Transverse colon (tissue), 4 donors: ENCODE results near the gene CD1B.

Experiments used
- EP300 ChIP-seq: sonication (generic); formaldehyde crosslinking; IDR thresholded peaks from one replicate; pipeline ENCODE4 v1.6.1; 2017; ENCODE audit warnings: antibody characterized with exemption, low read depth
- POLR2AphosphoS5 ChIP-seq, 3 donors: sonication (generic); formaldehyde crosslinking; IDR thresholded peaks; one replicate each; pipeline ENCODE4 v1.6.1; 2016; ENCODE audit warnings: antibody characterized with exemption in 3 of 3
- TF ChIP-seq, protein P1 (sequence below), 5 experiments: fragments of 200-600 bp in 3 of 5; fragments of 450-650 bp in 2 of 5; sonication (generic) in 3 of 5; IDR thresholded peaks; 1 replicate in 2 of 5; 2 replicates in 3 of 5; pipeline ENCODE4 v1.5.1; 2016 to 2017; ENCODE audit warnings: antibody characterized with exemption in 5 of 5, inconsistent platforms in 3 of 5, mild to moderate bottlenecking in 2 of 5, moderate library complexity in 1 of 5

GRCh38 chr1:158331106-158331425 lies 265 bp downstream of the CD1B start:
- no peak for TF ChIP-seq EP300
- TF ChIP-seq, protein P1, sequence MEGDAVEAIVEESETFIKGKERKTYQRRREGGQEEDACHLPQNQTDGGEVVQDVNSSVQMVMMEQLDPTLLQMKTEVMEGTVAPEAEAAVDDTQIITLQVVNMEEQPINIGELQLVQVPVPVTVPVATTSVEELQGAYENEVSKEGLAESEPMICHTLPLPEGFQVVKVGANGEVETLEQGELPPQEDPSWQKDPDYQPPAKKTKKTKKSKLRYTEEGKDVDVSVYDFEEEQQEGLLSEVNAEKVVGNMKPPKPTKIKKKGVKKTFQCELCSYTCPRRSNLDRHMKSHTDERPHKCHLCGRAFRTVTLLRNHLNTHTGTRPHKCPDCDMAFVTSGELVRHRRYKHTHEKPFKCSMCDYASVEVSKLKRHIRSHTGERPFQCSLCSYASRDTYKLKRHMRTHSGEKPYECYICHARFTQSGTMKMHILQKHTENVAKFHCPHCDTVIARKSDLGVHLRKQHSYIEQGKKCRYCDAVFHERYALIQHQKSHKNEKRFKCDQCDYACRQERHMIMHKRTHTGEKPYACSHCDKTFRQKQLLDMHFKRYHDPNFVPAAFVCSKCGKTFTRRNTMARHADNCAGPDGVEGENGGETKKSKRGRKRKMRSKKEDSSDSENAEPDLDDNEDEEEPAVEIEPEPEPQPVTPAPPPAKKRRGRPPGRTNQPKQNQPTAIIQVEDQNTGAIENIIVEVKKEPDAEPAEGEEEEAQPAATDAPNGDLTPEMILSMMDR (IDR thresholded peaks at IDR 0.05) = no peak
- no peak for TF ChIP-seq POLR2AphosphoS5 (IDR thresholded peaks at IDR 0.05)
